Astrocyte of the spinal cord (primary cell): ENCODE measurements around the gene KIFBP.

Experiments used
- DNase-seq: peaks from one replicate; pipeline ENCODE4 v3.0.0; 2011; ENCODE audit warnings: low read depth, low spot score
- H3K4me3 ChIP-seq: 2 replicates; pipeline ENCODE4 v1.5.1; 2011; ENCODE audit warnings: low read depth, mild to moderate bottlenecking, low read length, moderate library complexity
- CTCF ChIP-seq: IDR thresholded peaks from 2 replicates; pipeline ENCODE4 v1.5.1; 2012; ENCODE audit warnings: low read depth, mild to moderate bottlenecking, low read length, inconsistent platforms
- in situ Hi-C: cut with HindIII; loops from 2 replicates; pipeline ENCODE4 v1.10.0; 2017; ENCODE audit warnings: low sequenced_read_pairs

Gene KIFBP

DNA sequence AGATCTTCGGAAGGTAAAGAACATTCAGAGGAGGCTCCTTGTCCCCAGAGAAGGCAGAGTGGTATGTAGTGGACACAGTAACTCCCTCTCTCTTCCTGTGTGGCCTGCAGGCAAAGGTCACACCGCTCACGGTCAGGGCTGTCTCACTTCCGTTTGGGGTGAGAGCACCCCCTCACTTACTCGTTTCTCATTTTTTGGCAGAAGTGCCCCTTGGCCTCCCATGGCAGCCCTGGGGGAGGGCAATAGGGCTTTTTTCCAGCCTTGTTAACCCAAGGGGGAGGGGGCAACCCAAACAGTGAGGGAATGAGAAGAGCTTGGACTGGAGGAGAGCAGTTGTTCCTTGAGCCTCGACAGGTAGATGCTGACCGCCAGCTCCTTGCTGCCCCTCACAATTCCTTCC, 67.5 kb downstream of the KIFBP start:
- in situ Hi-C loops = no loop called here
- H3K4me3 ChIP-seq = no peak overlapping the region
- no peak for TF ChIP-seq CTCF
- DNase-seq = no peak

DNA sequence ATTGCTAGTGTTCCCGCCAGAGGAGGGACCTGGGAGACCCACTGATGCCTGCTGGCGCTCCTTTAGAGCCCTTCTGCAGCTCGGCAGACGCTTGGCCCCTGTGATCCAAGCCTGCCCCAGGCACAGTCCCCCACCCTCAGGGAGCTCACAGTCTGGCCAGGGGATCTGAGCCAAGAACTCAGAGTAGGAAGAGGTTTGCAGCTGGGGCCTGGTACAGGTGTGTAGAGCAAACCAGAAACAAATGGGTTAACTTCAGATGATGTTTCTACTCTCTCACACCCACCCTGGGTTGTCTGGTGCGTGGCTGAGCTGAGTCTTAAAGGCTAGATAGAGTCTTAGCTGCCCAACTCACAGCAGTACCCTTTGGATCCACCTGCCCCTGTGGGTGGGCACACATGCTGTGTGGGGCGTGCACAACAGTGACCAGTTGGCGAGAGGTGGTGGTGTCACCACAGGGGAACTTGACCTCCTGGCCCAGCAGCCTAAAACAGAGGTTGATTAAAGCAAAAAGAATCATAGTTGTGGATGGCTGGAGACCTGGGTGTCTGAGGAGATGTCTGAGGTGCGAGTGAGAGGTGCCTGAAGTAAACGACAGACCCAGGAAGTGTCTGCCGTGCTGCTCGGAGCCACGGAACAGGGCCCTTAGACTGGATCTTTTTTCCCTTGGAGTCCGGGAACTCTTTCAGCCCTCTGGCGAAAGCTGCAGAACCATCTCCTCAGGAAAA, 68.1 kb downstream of the KIFBP start:
- no peak for TF ChIP-seq CTCF
- in situ Hi-C loops = no loop called here
- no peak overlapping the region for H3K4me3 ChIP-seq
- no peak for DNase-seq

DNA sequence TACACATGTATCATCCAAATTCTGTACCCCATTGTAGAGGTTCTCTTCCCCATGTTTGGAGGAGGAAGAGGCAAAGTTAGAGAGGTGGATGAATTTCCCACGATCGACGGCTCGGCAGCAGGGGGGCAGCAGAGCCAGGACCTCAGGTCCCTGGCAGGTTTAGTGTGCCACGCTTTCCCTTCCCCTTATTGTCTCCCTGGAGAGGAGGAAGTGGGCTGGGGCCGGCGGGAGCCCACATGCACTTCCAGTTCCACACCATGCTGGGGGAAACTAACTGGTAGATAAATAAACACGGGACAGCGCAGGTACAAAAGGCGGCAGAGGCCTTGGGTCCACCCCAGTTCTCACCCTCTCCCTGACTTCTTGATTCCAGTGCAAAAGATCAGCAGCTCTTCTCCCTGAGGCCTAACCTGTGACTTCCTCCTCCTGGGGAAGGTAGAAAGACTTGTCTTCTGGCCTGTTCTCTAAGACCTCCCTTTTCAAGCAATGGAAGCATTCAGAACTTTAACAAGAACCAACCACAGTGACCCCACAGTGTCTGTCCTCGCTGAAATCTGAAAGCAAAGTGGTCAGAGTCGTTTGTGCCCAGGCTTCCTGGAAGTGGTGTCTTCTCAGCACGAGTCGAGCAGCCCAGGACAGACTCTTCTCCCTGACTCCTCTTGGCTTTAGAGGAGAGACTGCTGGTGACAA, 68.8 kb downstream of the KIFBP start:
- peak; percentile 24 for DNase-seq
- H3K4me3 ChIP-seq = no peak overlapping the region
- in situ Hi-C loops = no loop called here
- TF ChIP-seq CTCF = no peak

- in situ Hi-C loops = no loop called here
- H3K4me3 ChIP-seq = no peak overlapping the region
- peak; percentile 3 for DNase-seq
Observed at GRCh38 chr10:69057951-69058297, 69.3 kb downstream of the KIFBP start.

DNA sequence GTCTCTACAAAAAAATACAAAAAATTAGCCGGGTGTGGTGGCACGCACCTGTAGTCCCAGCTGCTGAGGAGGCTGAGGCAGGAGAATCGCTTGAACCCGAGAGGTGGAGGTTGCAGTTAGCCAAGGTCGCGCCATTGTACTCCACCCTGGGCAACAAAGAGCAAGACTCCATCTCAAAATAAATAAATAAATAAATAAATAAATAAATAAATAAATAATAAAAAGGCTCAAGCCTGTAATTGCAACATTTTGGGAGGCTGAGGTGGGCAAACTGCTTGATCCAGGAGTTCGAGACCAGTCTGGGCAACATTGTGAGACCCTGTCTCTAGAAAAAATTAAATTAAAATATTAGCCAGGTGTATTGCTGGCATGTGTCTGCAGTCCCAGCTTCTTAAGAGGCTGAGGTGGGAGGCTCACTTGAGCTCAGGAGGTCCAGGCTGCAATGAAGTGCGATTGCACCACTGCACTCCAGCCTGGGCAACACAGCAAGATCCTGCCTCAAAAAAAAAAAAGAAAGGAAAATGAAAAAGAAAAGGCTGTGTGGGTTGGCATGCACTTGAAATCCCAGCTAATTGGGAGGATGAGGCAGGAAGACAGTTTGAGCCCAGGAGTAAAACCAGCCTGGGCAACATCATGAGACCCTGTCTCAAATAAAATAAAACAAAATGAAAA, 71.7 kb downstream of the KIFBP start:
- no peak for TF ChIP-seq CTCF
- no peak for DNase-seq
- in situ Hi-C loops = no loop called here
- no peak overlapping the region for H3K4me3 ChIP-seq

More at GRCh38 chr10:69057951-69058297, 69.3 kb downstream of the KIFBP start:
- no peak for TF ChIP-seq CTCF

GRCh38 chr10:69061305-69062161, 72.9 kb downstream of the KIFBP start:
- in situ Hi-C loops = no loop called here

More at GRCh38 chr10:69061305-69062161, 72.9 kb downstream of the KIFBP start:
- H3K4me3 ChIP-seq = peak overlapping the region; percentile 12
- no peak for TF ChIP-seq CTCF
- DNase-seq = peak; percentile 94
